Right lobe of liver (tissue), 6 donors: ENCODE measurements around the gene GDPD5. TPM values are rescaled to one million over a fixed set of nuclear protein-coding genes. Genes with fewer than 3 reads are reported as not detected.

Source experiments
- ATAC-seq, 4 donors: fragments of 200-7000 bp; cut with Tn5 transposase; one replicate each; pipeline ENCODE4 v1.9.1; 2020; ENCODE audit warnings: mild to moderate bottlenecking in 4 of 4, moderate library complexity in 4 of 4
- DNase-seq, 3 donors: peaks; one replicate each; pipeline ENCODE4 v3.0.0-alpha.2; 2020
- H3K27ac ChIP-seq, 3 donors: fragments of 200-600 bp; one replicate each; pipeline ENCODE4 v1.8.0; 2022
- H3K27me3 ChIP-seq, 2 donors: fragments of 200-600 bp; one replicate each; pipeline ENCODE4 v1.8.0; 2022
- H3K36me3 ChIP-seq, 4 donors: fragments of 200-600 bp; sonication (generic) in 1 of 4; one replicate each; pipeline versions ENCODE4 v1.5.1 to v1.8.0; 2017 to 2022; ENCODE audit warnings: control low read depth in 1 of 4
- H3K4me1 ChIP-seq, 4 donors: fragments of 200-600 bp; sonication (generic) in 1 of 4; one replicate each; pipeline versions ENCODE4 v1.5.1 to v1.8.0; 2017 to 2022; ENCODE audit warnings: control low read depth in 1 of 4
- H3K4me3 ChIP-seq, 3 donors: fragments of 200-600 bp; one replicate each; pipeline ENCODE4 v1.8.0; 2022
- H3K9me3 ChIP-seq, 4 donors: fragments of 200-600 bp; sonication (generic) in 1 of 4; one replicate each; pipeline versions ENCODE4 v1.5.1 to v1.8.0; 2017 to 2022; ENCODE audit warnings: control low read depth in 1 of 4
- CTCF ChIP-seq, 4 donors: fragments of 200-600 bp in 3 of 4; fragments of 450-650 bp in 1 of 4; IDR thresholded peaks; one replicate each; pipeline versions ENCODE4 v1.5.1 to v1.8.0; 2016 to 2022; ENCODE audit warnings: antibody characterized with exemption in 4 of 4, mild to moderate bottlenecking in 2 of 4
- POLR2A ChIP-seq: fragments of 450-650 bp; IDR thresholded peaks from one replicate; pipeline ENCODE4 v1.6.1; 2017; ENCODE audit warnings: antibody characterized with exemption, mild to moderate bottlenecking
- WGBS: methylation state at CpG from one replicate; pipeline ENCODE4 v1.1.6; 2018; ENCODE audit warnings: low coverage, low lambda C conversion rate; ENCODE audit not compliant: insufficient coverage; ENCODE audit errors: missing lambda C conversion rate; 5-methylcytosine and 5-hydroxymethylcytosine counted together
- intact Hi-C, 2 donors: fragments of 100-400 bp; cut with DNase I; formaldehyde crosslinking; loops; one replicate each; pipeline versions ENCODE4 v1.11.2 to v1.14.1; 2022
- total RNA-seq, 6 experiments: library from RNA; depleted of rRNA in 2 of 6; stranded (reverse); fragments of >200 nt in 2 of 6; fragmentation: NEBNext Ultra II Directional in 3 of 6; extraction: Animal tissue kit (Norgen Biotek cat#: 25700) in 3 of 6; gene quantifications; one replicate each; pipeline versions ENCODE4 v1.1.0 to v1.2.4, GENCODE V29; 2016 to 2023
- donor health status: DM: no; HTN: yes; CAD: no.
- donor health status: DM: no; HTN: no; CAD: no.
- donor health status: DM: no; HTN: no; CAD: no.
- donor health status: DM: no; HTN: yes; CAD: no.
- donor health status: DM: no; HTN: yes; CAD: no.

Gene GDPD5
- total RNA-seq, 6 experiments from 2014 or later = 2.0 to 10.7 (median 4.1) TPM

GRCh38 chr11:75442161-75442885 lies 83.4 kb downstream of the GDPD5 start:
- H3K4me3 ChIP-seq = no peak overlapping the region
- DNase-seq = no peak
- no peaks in the 10 kb centered on the region for H3K27me3 ChIP-seq
- no peak for ATAC-seq
- H3K36me3 ChIP-seq = no peaks in the 10 kb centered on the region
- no CpG with 5 or more reads among the region's 15 CpGs for whole genome bisulfite sequencing
- intact Hi-C loops = no loop called here
- H3K9me3 ChIP-seq = no peaks in the 10 kb centered on the region
- no peak overlapping the region for H3K27ac ChIP-seq
- TF ChIP-seq POLR2A = no peak
- TF ChIP-seq CTCF (IDR thresholded peaks at IDR 0.05) = no peak
- no peaks in the 10 kb centered on the region for H3K4me1 ChIP-seq

GRCh38 chr11:75441804-75442132 lies 84.0 kb downstream of the GDPD5 start:
- TF ChIP-seq CTCF (IDR thresholded peaks at IDR 0.05) = no peak
- no peak for TF ChIP-seq POLR2A
- DNase-seq (no peak), ATAC-seq (peak in 2 of 4 donors; percentile 22 to 40)
- intact Hi-C loops = no loop called here
- Histone ChIP-seq H3K27ac (no peak overlapping the region), H3K36me3 (no peaks in the 10 kb centered on the region), H3K4me3 (no peak overlapping the region), H3K4me1 (no peaks in the 10 kb centered on the region), H3K9me3 (no peaks in the 10 kb centered on the region), H3K27me3 (no peaks in the 10 kb centered on the region)
- WGBS = 27% methylated on average over 5 of the region's 7 CpGs

- intact Hi-C loops = no loop called here
- Histone ChIP-seq H3K27ac (no peak overlapping the region), H3K36me3 (no peaks in the 10 kb centered on the region), H3K9me3 (no peaks in the 10 kb centered on the region), H3K4me1 (no peaks in the 10 kb centered on the region), H3K4me3 (no peak overlapping the region), H3K27me3 (no peaks in the 10 kb centered on the region)
- DNase-seq (no peak), ATAC-seq (no peak)
- 68% methylated on average over 5 of the region's 27 CpGs for WGBS
- TF ChIP-seq POLR2A (no peak), CTCF (IDR thresholded peaks at IDR 0.05) (no peak)
Measured at GRCh38 chr11:75440960-75441803, 84.6 kb downstream of the GDPD5 start.

- intact Hi-C loops = no loop called here
Measured at GRCh38 chr11:75439495-75440120, 86.1 kb downstream of the GDPD5 start.

More at GRCh38 chr11:75439495-75440120, 86.1 kb downstream of the GDPD5 start:
- Histone ChIP-seq H3K4me1 (no peaks in the 10 kb centered on the region), H3K4me3 (no peak overlapping the region), H3K27ac (no peak overlapping the region), H3K27me3 (no peaks in the 10 kb centered on the region), H3K36me3 (no peaks in the 10 kb centered on the region), H3K9me3 (no peaks in the 10 kb centered on the region)
- no peak for ATAC-seq
- no CpG with 5 or more reads among the region's 13 CpGs for WGBS
- DNase-seq = no peak
- TF ChIP-seq POLR2A (no peak), CTCF (IDR thresholded peaks at IDR 0.05) (no peak)
